HCT116 (cell line): ENCODE data around the gene HNRNPL.
"Not testable (repeated sequence)": the region's sequence is repeated elsewhere in the genome, so short reads cannot be mapped to it uniquely, and the experiment has no call there.

Experiments used
- EZH2phosphoT487 ChIP-seq: fragments of 200-600 bp; IDR thresholded peaks from 2 replicates; pipeline ENCODE4 v1.6.1; 2018; ENCODE audit warnings: antibody characterized with exemption, borderline replicate concordance
- POLR2AphosphoS5 ChIP-seq: IDR thresholded peaks from 2 replicates; pipeline ENCODE4 v1.6.1; 2011; ENCODE audit warnings: mild to moderate bottlenecking, low read depth, low read length, moderate library complexity
- SP1 ChIP-seq: IDR thresholded peaks from 2 replicates; pipeline ENCODE4 v1.6.1; 2012; ENCODE audit warnings: low read depth
- ZFX ChIP-seq: fragments of 450-650 bp; IDR thresholded peaks from 2 replicates; pipeline ENCODE4 v1.6.1; 2017
- TF ChIP-seq, protein P1 (sequence below), 3 experiments: fragments of 200-600 bp in 1 of 3; sonication (generic) in 1 of 3; IDR thresholded peaks in 2 of 3; conservative IDR thresholded peaks in 1 of 3; 2 replicates each; pipeline ENCODE4 v1.5.1; 2012 to 2017; ENCODE audit warnings: low read depth in 2 of 3, low read length in 2 of 3, antibody characterized with exemption in 1 of 3, borderline replicate concordance in 1 of 3, control low read depth in 1 of 3, mild to moderate bottlenecking in 1 of 3, mixed read lengths in 1 of 3, mixed run types in 1 of 3, moderate library complexity in 1 of 3; ENCODE audit not compliant: insufficient read depth in 1 of 3
- TF ChIP-seq, protein P2 (sequence below): IDR thresholded peaks from 2 replicates; pipeline ENCODE4 v1.6.1; 2011; ENCODE audit warnings: mild to moderate bottlenecking, low read length, moderate library complexity; ENCODE audit not compliant: insufficient replicate concordance; ENCODE audit errors: extremely low read depth

DNA sequence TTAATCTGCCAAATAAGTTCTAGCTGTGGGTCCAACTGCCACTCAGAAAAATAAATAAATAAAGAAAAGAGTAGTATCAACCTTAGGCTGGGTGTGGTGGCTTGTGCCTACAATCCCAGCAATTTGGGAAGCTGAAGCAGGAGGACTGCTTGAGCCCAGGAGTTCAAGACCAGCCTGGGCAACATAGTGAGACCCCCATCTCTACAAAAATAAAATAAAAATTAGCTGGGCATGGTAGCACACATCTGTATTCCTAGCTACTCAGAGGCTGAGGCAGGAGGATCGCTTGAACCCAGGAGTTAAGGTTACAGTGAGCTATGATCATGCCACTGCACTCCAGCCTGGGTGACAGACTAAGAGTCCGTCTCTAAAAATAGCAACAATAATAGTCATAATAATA, 35.9 kb downstream of the HNRNPL start:
- TF ChIP-seq, protein P1, sequence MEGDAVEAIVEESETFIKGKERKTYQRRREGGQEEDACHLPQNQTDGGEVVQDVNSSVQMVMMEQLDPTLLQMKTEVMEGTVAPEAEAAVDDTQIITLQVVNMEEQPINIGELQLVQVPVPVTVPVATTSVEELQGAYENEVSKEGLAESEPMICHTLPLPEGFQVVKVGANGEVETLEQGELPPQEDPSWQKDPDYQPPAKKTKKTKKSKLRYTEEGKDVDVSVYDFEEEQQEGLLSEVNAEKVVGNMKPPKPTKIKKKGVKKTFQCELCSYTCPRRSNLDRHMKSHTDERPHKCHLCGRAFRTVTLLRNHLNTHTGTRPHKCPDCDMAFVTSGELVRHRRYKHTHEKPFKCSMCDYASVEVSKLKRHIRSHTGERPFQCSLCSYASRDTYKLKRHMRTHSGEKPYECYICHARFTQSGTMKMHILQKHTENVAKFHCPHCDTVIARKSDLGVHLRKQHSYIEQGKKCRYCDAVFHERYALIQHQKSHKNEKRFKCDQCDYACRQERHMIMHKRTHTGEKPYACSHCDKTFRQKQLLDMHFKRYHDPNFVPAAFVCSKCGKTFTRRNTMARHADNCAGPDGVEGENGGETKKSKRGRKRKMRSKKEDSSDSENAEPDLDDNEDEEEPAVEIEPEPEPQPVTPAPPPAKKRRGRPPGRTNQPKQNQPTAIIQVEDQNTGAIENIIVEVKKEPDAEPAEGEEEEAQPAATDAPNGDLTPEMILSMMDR (IDR thresholded peaks at IDR 0.05 in 2 of 3, conservative IDR thresholded peaks at IDR 0.05 in 1 of 3; ENCODE audit: borderline replicate concordance in 1 of 3, insufficient read depth in 1 of 3, low read depth in 2 of 3, low read length in 2 of 3), result not testable (repeated sequence)
- TF ChIP-seq, protein P2, sequence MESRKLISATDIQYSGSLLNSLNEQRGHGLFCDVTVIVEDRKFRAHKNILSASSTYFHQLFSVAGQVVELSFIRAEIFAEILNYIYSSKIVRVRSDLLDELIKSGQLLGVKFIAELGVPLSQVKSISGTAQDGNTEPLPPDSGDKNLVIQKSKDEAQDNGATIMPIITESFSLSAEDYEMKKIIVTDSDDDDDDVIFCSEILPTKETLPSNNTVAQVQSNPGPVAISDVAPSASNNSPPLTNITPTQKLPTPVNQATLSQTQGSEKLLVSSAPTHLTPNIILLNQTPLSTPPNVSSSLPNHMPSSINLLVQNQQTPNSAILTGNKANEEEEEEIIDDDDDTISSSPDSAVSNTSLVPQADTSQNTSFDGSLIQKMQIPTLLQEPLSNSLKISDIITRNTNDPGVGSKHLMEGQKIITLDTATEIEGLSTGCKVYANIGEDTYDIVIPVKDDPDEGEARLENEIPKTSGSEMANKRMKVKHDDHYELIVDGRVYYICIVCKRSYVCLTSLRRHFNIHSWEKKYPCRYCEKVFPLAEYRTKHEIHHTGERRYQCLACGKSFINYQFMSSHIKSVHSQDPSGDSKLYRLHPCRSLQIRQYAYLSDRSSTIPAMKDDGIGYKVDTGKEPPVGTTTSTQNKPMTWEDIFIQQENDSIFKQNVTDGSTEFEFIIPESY, result not testable (repeated sequence)
- TF ChIP-seq EZH2phosphoT487, POLR2AphosphoS5, ZFX, SP1: not testable (repeated sequence)
